Stimulated activated CD4-positive, alpha-beta T cell treated with anti-CD3 and anti-CD28 coated beads, Interleukin-1b, Interleukin-23, amount 100 ng/mL, for 1 hour (primary cell): ENCODE data around the gene GALNT10.
"Not testable (repeated sequence)": the region's sequence is repeated elsewhere in the genome, so short reads cannot be mapped to it uniquely, and the experiment has no call there.

Source experiments
- DNase-seq, 2 donors: peaks; one replicate each; pipeline ENCODE4 v3.0.0-alpha.2; 2020; ENCODE audit warnings: low read depth in 2 of 2

The GALNT10 gene, protein sequence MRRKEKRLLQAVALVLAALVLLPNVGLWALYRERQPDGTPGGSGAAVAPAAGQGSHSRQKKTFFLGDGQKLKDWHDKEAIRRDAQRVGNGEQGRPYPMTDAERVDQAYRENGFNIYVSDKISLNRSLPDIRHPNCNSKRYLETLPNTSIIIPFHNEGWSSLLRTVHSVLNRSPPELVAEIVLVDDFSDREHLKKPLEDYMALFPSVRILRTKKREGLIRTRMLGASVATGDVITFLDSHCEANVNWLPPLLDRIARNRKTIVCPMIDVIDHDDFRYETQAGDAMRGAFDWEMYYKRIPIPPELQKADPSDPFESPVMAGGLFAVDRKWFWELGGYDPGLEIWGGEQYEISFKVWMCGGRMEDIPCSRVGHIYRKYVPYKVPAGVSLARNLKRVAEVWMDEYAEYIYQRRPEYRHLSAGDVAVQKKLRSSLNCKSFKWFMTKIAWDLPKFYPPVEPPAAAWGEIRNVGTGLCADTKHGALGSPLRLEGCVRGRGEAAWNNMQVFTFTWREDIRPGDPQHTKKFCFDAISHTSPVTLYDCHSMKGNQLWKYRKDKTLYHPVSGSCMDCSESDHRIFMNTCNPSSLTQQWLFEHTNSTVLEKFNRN

DNA sequence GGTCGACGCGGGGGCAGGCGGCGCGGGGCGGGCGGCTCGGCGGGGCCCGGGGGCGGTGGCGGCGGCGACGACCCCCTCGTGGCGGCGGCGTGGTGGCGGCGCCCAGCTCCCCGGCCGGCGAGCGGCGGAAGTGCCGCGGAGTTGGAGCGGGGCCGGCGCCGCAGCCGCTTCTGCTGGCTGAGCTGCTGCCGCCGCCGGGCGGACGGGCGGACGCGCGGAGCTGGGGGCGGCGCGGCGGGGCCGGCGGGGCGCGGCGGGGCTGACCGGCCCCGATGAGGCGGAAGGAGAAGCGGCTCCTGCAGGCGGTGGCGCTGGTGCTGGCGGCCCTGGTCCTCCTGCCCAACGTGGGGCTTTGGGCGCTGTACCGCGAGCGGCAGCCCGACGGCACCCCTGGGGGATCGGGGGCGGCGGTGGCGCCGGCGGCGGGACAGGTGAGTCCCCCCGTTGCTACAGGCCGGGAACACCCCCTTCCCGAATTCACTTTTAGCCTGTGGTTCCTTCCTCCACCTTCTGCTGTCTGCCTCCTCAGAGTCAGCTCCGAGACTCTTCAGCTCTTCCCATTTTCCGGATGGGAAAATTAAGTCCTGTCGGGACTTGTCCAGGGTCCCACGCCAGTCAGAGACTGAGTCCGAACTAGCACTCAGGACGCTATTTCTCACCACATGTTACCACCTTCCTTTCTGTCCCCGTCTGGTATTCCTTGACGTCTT lies at the start of gene GALNT10:
TSS of gene GALNT10 (plus strand) at position 139 of the 710 bp plus-strand sequence. CDS start at position 273, 134 bp downstream.
- no peak for DNase-seq

DNA sequence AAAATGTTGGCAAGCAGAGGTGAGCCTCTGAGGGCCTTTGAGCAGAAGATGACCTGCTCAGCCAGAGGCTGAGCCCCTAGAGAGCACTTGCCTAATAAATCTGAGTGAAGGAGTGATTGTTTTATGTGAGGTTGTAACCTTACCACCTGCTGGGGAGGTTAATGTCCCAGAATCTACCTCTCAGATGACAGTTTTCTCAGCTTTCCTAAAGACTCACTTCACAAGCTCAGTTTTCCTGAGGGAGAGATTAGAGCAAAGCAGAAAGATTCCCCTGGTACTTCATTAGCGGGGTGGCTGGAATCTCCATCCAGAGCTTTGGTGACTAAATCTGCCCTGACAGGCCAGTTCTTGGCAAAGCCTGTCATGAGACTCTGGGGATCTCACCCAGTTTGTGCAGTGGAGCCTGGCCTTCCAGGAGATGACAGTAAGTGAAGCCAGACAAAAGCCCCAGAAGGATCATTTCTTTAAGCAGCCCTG lies 48.8 kb upstream of the GALNT10 start:
- DNase-seq, result no peak

DNA sequence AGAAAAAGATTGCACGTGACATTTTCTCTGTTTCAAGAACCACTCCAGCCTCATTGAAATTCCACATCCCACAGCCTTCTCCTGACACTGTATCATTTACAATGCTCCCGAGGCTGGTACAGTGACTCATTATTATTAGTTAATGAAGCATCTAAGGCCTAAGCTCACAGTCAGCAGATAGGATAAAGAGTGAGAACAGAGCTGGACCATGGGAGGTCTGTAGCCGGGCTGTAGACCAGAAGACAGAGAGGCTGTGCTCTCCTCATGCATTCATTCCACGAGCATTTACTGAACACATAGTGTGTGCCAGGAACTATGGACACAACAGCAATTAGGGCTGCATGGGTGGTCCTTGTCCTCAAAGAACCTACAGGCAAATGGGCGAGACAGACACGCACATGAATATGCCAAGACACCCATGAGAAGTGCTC lies 47.3 kb upstream of the GALNT10 start:
- DNase-seq, result no peak

- DNase-seq, result no peak
These were observed 45.3 kb upstream of the GALNT10 start for GRCh38 chr5:154145268-154145667.

DNA sequence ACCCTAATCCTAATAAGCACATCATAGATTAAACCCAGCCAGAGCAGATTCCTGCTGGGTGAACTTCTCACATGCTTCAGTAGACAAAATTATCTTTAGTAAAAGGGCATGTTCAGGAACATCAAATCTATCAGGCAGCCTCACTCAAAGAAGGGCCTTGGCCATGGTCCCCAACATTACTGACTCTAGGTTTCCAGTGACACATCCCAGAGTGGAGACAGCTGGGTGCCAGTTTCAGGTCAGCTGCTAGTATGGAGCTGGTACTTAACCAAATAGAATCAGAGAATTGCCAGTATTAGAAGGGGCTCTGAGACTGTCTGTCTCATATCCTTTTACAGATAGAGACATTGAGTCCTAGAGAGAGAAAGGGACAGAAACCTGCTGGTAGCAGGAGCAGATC lies 44.1 kb upstream of the GALNT10 start:
- no peak for DNase-seq

DNA sequence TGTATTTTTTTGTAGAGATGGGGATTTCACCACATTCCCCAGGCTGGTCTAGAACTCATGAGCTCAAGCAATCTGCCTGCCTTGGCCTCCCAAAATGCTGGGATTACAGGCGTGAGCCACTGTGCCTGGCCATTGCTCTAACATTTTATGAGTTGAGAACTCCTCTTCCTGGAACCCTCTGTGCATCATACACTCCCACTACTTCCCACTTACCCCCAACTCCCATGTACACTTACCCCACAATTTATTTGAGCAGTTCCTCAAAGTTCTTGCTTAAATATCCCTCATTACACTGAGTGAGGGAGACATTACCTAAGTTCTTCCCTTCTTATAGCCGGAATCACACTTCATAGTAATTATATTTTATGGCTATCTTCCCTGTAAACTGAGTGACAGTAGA lies 42.9 kb upstream of the GALNT10 start:
- DNase-seq, result no peak

DNA sequence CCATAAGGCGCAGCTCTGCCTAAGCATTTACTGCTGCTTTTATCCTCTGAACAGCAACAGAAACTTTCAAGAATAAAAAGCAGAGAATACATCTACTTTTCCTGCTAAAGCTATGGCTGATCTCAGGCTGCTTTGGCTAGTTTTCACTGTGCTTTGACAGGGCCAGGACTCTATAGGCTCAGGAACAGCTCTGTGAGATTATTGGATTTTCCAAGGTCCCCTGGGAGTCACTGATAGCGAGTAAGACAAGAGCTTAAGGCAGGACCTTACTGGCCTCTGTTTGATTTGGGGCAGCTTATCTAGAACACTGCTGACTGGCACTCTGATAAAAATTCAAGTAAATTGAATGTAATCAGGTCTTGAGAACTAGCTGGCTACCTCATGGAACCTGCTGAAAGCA lies 40.1 kb upstream of the GALNT10 start:
- DNase-seq, result not testable (repeated sequence)

DNA sequence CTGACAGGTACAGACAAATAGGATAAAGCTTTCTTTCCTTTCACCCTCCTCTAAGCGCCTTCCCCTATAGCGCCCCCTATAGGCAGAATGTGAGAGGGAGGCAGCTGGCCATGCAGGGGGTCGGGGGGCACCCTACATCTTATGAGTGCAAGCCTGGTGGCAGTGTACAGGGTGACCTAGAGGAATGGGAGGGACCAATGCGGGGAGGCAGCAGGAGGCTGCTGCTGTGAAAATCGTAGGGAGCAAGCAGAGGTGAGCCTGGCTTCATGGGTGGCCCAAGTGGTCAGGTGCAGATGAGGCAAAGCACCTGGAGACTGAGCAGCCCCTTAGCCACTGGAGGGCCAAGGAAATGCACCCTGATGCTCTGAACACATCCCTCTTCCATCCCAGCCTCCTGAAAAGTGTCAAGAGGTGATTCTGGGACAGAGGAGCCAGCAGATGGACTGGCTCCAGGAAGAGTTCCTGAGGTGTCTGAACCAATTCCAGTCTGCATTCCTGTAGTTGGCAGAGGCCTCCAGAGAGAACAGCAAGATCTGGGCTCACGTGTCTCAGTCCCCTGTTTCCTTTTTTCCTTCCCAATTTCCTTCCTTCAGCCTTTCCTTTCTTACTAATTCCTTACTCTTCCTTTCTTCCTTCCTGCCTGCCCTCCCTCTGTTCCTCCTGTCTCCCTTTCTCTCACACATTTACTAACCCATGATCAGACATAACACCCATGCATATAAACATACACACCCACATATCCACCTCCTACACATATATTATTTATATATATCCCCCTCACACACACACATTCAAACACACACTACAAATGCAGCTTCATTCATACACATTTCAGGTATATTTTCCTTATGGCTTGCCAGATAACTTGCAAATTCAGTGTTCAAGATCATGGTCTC lies 32.8 kb upstream of the GALNT10 start:
- DNase-seq, result no peak

- no peak for DNase-seq
These were observed 32.2 kb upstream of the GALNT10 start for GRCh38 chr5:154158379-154158737.

- no peak for DNase-seq
These were observed 31.2 kb upstream of the GALNT10 start for GRCh38 chr5:154159343-154159742.

GRCh38 chr5:154162539-154163151 lies 27.9 kb upstream of the GALNT10 start:
- DNase-seq, result no peak

GRCh38 chr5:154163327-154164248 lies 26.9 kb upstream of the GALNT10 start:
- DNase-seq, result no peak

GRCh38 chr5:154164249-154164581 lies 26.3 kb upstream of the GALNT10 start:
- no peak for DNase-seq

- no peak for DNase-seq
These were observed 24.6 kb upstream of the GALNT10 start for GRCh38 chr5:154165886-154166285.

DNA sequence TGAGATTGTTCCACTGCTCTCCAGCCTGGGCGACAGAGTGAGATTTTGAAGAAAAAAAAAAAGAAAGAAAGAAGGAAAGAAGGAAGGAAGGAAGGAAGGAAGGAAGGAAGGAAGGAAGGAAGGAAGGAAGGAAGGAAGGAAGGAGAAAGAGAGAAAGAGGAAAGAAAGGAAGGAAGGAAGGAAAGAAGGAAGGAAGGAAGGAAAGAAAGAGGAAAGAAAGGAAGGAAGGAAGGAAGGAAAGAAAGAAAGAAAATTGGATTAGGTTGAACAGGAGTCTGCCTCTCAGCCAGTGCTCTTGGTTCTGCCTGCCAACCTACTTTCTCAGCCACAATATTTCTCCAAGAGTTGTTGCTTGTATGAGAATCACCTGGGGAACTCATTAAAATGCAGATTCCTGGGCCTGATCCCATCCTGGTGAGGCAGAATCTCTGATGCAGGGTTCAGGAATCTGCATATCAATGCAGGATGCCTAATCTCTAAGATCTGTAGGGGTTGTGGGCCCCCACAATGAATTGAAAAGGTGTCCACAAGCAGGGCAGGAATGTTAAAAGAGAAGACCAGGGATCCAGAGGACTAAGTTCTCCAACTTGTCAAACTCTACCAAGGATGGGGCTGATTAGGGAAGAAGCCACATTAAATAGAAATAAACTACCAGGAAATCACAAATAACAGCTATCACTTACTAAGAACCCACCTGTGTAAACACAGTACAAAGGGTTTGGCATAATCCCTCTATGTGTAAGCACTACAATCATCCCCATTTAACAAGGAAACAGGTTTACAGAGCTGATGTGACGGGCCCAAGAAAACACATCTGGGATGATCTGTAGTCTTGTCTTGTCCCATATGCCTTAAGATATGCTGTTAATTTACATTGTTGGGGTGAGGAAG lies 23.4 kb upstream of the GALNT10 start:
- DNase-seq, result no peak

- DNase-seq, result no peak
These were observed 22.1 kb upstream of the GALNT10 start for GRCh38 chr5:154168395-154168794.

GRCh38 chr5:154172785-154173184 lies 17.7 kb upstream of the GALNT10 start:
- DNase-seq, result no peak

- no peak for DNase-seq
These were observed 16.4 kb upstream of the GALNT10 start for GRCh38 chr5:154174091-154174490.

DNA sequence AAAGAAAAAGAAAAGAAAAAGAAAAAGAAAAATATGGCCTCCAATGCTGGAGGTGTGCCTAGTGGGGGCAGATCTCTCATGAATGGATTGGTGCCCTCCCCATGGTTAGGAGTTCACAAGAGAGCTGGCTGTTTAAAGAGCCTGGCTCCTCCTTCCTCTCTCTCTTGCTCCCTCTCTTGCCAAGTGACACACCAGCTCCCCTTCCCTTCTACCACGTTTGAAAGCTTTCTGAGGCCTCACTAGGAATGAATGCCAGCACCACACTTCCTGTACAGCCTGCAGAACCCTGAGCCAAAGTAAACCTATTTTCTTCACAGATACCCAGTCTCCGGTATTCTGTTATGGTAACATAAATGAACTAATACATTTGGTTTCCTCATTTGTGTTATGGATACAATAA lies 14.4 kb upstream of the GALNT10 start:
- DNase-seq, result no peak
